Activated B cell treated with CpG ODN at 0.5 μM for 24 hours (primary cell): ENCODE measurements around the gene MEIS2. TPM values are rescaled to one million over a fixed set of nuclear protein-coding genes. Genes with fewer than 3 reads are reported as not detected.

ENCODE experiments used
- ATAC-seq: fragments of 200-7000 bp; cut with Tn5 transposase; one replicate; pipeline ENCODE4 v1.10.0; 2021; ENCODE audit warnings: low read depth, mild to moderate bottlenecking, moderate library complexity
- CTCF ChIA-PET: fragments of 350-600 bp; sonication (Branson Sonifier 250); formaldehyde crosslinking; loops from one replicate; lab custom pipeline; 2021; ENCODE audit warnings: antibody characterized with exemption; lab: Charles Lee
- POLR2A ChIA-PET: fragments of 350-600 bp; sonication (Branson Sonifier 250); formaldehyde crosslinking; loops from one replicate; lab custom pipeline; 2021; ENCODE audit warnings: antibody characterized with exemption; lab: Charles Lee
- DNase-seq: peaks from one replicate; pipeline ENCODE4 v3.0.0; 2022
- H3K27ac Mint-ChIP-seq: one replicate; pipeline ENCODE4 v1.8.0; 2020; ENCODE audit warnings: mixed read lengths
- H3K27me3 Mint-ChIP-seq: one replicate; pipeline ENCODE4 v1.8.0; 2021; ENCODE audit warnings: mixed read lengths
- H3K36me3 Mint-ChIP-seq: one replicate; pipeline ENCODE4 v1.8.0; 2021; ENCODE audit warnings: low read depth, mixed read lengths
- H3K4me1 Mint-ChIP-seq: one replicate; pipeline ENCODE4 v1.8.0; 2021; ENCODE audit warnings: mixed read lengths
- H3K4me3 Mint-ChIP-seq: one replicate; pipeline ENCODE4 v1.8.0; 2020; ENCODE audit warnings: mild to moderate bottlenecking, mixed read lengths
- H3K9me3 Mint-ChIP-seq: one replicate; pipeline ENCODE4 v1.8.0; 2020; ENCODE audit warnings: mixed read lengths
- CTCF ChIP-seq: fragments of 200-600 bp; IDR thresholded peaks from one replicate; pipeline ENCODE4 v1.8.0; 2022; ENCODE audit warnings: antibody characterized with exemption, mild to moderate bottlenecking
- intact Hi-C: fragments of 100-400 bp; cut with micrococcal nuclease; formaldehyde crosslinking; loops from one replicate; pipeline ENCODE4 v1.15.1; 2024
- total RNA-seq: library from RNA; stranded (reverse); gene quantifications from 2 replicates; pipeline ENCODE4 v1.2.3, GENCODE V29; 2022

MEIS2 gene
- total RNA-seq, 1 donor from 2014 or later: 0.24 TPM

- Mint-ChIP-seq H3K36me3 (peaks cover 9% of the 10 kb centered on the region), H3K9me3 (peaks cover 4% of the 10 kb centered on the region), H3K27me3 (peaks cover 69% of the 10 kb centered on the region), H3K4me3 (peak overlapping the region; percentile 94), H3K4me1 (peaks cover 43% of the 10 kb centered on the region), H3K27ac (no peak overlapping the region)
- POLR2A ChIA-PET: no interaction called here
- CTCF ChIA-PET: no interaction called here
- TF ChIP-seq CTCF: no peak
- ATAC-seq (no peak), DNase-seq (no peak)
- intact Hi-C loops: loop anchor here (2.0 to 5.0 kb wide), 4 partner anchors 213 to 1552 kb away; partner anchors contain the start of genes CDIN1, DPH6 and SPRED1
These were observed 835 bp downstream of the MEIS2 start for GRCh38 chr15:37099319-37100108.

GRCh38 chr15:37098468-37099318, 1.7 kb downstream of the MEIS2 start:
- Mint-ChIP-seq H3K27ac (no peak overlapping the region), H3K4me3 (peak overlapping the region; percentile 94), H3K4me1 (peaks cover 43% of the 10 kb centered on the region), H3K27me3 (peaks cover 68% of the 10 kb centered on the region), H3K9me3 (peaks cover 1% of the 10 kb centered on the region), H3K36me3 (peaks cover 9% of the 10 kb centered on the region)
- TF ChIP-seq CTCF: no peak
- CTCF ChIA-PET: no interaction called here
- POLR2A ChIA-PET: no interaction called here
- ATAC-seq (peak; percentile 56), DNase-seq (no peak)
- intact Hi-C loops: loop anchor here (5.0 kb wide), 1 partner anchor 1154 kb away; the partner anchor contains the start of gene SPRED1

GRCh38 chr15:37097144-37097919, 3.0 kb downstream of the MEIS2 start:
- Mint-ChIP-seq H3K4me3 (peak overlapping the region; percentile 74), H3K9me3 (no peaks in the 10 kb centered on the region), H3K36me3 (peaks cover 9% of the 10 kb centered on the region), H3K27ac (no peak overlapping the region), H3K27me3 (peaks cover 70% of the 10 kb centered on the region), H3K4me1 (peaks cover 42% of the 10 kb centered on the region)
- no peak for DNase-seq
- no peak for ATAC-seq
- ChIA-PET POLR2A (no interaction called here), CTCF (no interaction called here)
- no peak for TF ChIP-seq CTCF
- intact Hi-C loops: loop anchor here (5.0 kb wide), 1 partner anchor 1155 kb away; the partner anchor contains the start of gene SPRED1

- ATAC-seq (no peak), DNase-seq (no peak)
- Mint-ChIP-seq H3K27ac (no peak overlapping the region), H3K27me3 (peaks cover 65% of the 10 kb centered on the region), H3K36me3 (peaks cover 9% of the 10 kb centered on the region), H3K9me3 (no peaks in the 10 kb centered on the region), H3K4me1 (peaks cover 37% of the 10 kb centered on the region), H3K4me3 (peak overlapping the region; percentile 33)
- ChIA-PET CTCF (no interaction called here), POLR2A (no interaction called here)
- TF ChIP-seq CTCF: no peak
- intact Hi-C loops: loop anchor here (5.0 kb wide), 1 partner anchor 1156 kb away; the partner anchor contains the start of gene SPRED1
These were observed 3.7 kb downstream of the MEIS2 start for GRCh38 chr15:37096558-37097143.
